HG02885 (cell line): ENCODE data around the gene LTBP4.
A peak's percentile ranks its signal among the peaks of the same experiment; 100 is the strongest.
"Not testable (repeated sequence)": the region's sequence is repeated elsewhere in the genome, so short reads cannot be mapped to it uniquely, and the experiment has no call there.

ENCODE experiments used
- ATAC-seq: cut with Tn5 transposase; IDR thresholded peaks from one replicate; pipeline ENCODE4 v1.9.1; 2021; ENCODE audit warnings: mild to moderate bottlenecking; ENCODE audit not compliant: unreplicated experiment, poor library complexity

LTBP4 gene

GRCh38 chr19:40610396-40611064 lies 9.4 kb downstream of the LTBP4 start:
- no peak for ATAC-seq

- ATAC-seq = no peak
Observed at GRCh38 chr19:40611096-40611495, 9.9 kb downstream of the LTBP4 start.

GRCh38 chr19:40611900-40612698 lies 10.9 kb downstream of the LTBP4 start:
- ATAC-seq = no peak

- ATAC-seq = no peak
Observed at GRCh38 chr19:40612831-40613689, 11.9 kb downstream of the LTBP4 start.

GRCh38 chr19:40613690-40614621 lies 12.8 kb downstream of the LTBP4 start:
- peak; percentile 65 for ATAC-seq

- no peak for ATAC-seq
Observed at GRCh38 chr19:40614622-40615411, 13.6 kb downstream of the LTBP4 start.

DNA sequence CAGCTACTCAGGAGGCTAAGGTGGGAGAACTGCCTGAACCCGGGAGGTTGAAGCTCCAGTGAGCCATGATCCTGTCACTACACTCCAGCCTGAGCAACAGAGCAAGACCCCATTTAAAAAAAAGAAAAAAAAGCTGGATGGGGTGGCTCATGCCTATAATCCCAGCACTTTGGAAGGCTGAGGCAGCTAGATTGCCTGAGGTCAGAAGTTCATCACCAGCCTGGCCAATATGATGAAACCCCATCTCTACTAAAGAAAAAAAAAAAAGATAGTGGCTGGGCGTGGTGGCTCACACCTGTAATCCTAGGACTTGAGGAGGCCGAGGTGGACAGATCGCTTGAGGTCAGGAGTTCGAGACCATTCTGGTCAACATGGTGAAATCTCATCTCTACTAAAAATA lies 15.0 kb downstream of the LTBP4 start:
- no peak for ATAC-seq

DNA sequence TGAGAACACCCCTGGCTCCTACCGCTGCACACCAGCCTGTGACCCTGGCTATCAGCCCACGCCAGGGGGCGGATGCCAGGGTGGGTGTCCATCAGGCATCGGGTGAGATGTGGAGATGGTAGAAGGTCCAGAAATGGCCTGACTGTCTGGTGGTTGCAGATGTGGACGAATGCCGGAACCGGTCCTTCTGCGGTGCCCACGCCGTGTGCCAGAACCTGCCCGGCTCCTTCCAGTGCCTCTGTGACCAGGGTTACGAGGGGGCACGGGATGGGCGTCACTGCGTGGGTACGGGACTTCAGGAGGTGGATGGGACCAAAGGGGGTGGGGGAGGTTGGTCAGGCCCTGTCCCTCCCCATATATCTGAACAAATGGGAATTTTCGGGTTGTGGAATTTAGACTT lies 15.8 kb downstream of the LTBP4 start:
- ATAC-seq = no peak

DNA sequence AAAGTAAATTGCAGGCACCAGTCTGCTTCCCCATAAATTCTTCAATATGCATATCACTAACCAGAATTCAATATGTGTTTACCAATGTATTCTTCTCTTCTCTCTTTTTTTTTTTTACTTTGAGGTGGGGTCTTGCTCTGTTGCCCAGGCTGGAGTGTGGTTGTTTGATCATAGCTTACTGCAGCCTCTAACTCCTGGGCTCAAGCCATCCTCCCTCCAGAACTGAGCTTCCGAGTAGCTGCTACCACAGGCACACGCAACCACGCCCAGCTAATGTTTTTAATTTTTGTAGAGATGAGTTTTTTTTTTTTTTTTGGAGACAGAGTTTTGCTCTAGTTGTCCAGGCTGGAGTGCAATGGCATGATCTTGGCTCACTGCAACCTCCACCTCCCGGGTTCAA lies 16.8 kb downstream of the LTBP4 start:
- ATAC-seq = no peak

DNA sequence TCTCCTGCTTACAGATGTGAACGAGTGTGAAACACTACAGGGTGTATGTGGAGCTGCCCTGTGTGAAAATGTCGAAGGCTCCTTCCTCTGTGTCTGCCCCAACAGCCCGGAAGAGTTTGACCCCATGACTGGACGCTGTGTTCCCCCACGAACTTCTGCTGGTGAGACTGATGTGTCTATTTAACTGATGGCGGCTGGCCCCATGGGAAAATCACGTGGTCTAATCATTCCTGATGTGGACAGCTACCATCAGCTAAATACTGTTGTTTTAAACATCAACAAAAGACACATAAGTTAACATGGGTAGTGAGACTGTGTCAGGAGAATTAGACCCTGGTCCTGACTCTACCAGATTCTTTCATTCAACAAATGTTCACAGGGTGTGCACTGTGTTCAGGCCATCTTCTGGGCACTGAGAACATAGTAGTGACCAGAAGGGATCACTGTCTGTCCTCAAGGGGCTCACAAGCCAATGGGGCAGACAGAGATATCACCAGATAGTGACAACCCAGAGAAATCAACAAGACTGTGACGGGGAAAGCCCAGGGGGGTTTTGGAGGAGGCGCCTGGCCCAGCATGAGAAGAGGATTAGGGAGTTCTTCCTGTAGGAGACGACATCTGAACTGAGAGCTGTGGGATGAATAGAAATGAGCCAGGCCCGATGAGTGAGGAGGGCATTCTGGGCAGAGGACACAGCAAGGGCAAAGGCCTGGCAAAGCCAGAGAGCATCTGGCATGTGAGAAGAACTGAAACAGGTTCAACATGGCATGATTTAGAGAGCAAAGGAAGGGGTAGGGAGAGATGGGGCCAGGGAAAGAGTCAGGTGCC lies 18.4 kb downstream of the LTBP4 start:
- ATAC-seq = no peak

GRCh38 chr19:40620161-40620485 lies 19.0 kb downstream of the LTBP4 start:
- ATAC-seq = no peak

DNA sequence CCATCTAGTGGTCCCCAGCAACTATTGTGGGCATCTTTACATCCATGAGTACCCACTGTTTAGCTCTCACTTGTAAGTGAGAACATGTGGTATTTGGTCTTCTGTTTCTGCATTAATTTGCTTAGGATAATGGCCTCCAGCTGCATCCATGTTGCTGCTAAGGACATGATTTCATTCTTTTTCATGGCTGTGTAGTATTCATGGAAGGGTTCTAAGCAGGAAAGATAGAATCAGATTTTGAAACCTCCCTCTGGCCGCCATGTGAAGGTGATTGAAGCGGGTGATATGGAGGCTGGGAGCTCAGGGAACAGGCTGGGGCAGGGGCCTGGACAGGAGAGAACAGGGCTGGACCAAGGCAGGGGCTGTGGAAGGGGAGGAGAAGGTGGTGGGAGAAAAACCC lies 20.1 kb downstream of the LTBP4 start:
- no peak for ATAC-seq

DNA sequence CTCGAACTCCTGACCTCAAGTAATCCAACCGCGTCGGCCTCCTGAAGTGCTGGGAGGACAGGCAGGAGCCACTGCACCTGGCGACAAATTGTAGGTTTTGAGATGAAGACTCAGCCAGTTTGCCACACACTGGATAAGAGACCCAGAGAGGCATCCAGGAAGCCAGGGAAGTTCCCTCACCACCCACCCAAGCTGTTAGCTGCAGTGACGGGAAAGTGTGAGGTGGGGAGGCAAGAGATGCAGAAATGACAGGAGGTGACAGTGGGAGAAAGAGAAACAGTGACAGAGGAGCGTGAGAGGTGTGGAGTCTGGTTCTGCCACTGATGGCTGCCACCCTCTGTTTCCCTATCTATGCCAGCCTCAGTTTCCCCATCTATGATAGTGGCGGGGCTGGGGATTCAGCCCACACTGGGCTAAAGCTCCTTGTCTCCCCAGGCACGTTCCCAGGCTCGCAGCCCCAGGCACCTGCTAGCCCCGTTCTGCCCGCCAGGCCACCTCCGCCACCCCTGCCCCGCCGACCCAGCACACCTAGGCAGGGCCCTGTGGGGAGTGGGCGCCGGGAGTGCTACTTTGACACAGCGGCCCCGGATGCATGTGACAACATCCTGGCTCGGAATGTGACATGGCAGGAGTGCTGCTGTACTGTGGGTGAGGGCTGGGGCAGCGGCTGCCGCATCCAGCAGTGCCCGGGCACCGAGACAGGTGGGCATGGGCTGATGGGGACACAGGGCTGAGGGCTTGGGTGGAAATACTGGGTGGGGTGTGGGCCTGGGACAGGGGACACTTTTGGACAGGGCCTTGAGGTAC lies 21.0 kb downstream of the LTBP4 start:
- ATAC-seq = no peak

GRCh38 chr19:40622773-40623075 lies 21.6 kb downstream of the LTBP4 start:
- no peak for ATAC-seq

DNA sequence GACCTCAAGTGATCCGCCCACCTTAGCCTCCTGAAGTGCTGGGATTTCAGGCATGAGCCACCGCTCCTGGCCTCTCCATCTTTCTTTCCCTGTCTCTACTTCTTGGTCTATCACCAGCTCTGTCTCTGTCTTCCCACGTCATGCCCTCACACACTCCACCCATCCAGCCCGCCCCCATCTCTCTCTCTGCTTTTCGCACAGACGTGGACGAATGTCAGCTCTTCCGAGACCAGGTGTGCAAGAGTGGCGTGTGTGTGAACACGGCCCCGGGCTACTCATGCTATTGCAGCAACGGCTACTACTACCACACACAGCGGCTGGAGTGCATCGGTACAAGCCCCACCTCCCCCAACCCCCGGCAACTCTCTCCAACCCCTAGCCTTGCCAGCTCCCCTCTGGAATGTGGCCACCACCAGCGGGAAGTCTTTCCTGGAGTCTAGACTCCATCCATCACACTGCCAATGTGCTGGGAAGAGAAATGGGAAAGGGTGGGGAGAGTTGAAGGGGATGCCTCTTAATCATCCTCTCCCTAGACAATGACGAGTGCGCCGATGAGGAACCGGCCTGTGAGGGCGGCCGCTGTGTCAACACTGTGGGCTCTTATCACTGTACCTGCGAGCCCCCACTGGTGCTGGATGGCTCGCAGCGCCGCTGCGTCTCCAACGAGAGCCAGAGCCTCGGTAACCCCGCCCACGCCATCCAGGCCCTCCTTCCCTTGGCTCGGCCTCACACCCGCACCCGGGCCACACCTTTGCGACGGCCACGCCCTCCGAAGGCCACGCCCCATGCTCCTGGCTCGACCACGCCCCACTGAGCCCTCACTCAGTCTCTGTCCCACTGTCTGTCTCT lies 22.5 kb downstream of the LTBP4 start:
- no peak for ATAC-seq

DNA sequence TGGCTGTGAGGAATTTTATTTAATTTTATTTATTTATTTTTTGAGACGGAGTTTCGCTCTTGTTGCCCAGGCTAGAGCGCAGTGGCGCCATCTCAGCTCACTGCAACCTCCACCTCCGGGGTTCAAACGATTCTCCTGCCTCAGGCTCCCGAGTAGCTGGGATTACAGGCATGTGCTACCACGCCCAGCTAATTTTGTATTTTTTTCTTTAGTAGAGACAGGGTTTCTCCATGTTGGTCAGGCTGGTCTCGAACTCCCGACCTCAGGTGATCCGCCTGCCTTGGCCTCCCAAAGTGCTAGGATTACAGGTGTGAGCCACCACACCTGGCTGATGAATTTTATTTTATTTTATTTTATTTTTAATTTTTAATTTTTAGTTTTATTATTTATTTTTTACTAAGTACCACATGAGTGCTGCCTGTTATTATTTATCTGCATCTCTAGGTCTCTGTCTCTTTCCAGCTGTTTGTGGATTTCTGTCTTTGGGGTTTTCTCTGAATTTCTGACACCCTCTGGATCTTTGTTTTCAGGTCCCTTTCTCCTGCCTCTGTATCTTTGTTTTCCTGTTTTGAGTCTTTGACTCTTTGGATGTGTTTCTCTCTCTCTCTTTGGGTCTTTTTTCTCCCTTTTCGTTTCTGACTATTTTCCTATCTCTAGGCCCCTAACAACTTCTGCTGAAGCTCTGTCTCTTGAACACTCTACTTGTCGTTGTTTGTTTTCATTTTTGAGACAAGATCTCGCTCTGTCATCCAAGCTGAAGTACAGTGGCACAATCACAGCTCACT lies 23.4 kb downstream of the LTBP4 start:
- ATAC-seq = not testable (repeated sequence)
